ENCODE data around the gene U2AF1L4. TPM values are rescaled to one million over a fixed set of nuclear protein-coding genes. Genes with fewer than 3 reads are reported as not detected.

Gene U2AF1L4
- total RNA-seq, 2 experiments from 2014 or later, result 35.5 to 36.2 TPM

- DNase-seq, result no peak
- H3K4me1 Mint-ChIP-seq, result no peaks in the 10 kb centered on the region
- CTCF ChIA-PET, result no interaction called here
- peaks cover 10% of the 10 kb centered on the region for H3K36me3 Mint-ChIP-seq (ENCODE audit: low read depth)
- no peaks in the 10 kb centered on the region for H3K9me3 Mint-ChIP-seq
- POLR2A ChIA-PET, result no interaction called here
- no peaks in the 10 kb centered on the region for H3K27me3 Mint-ChIP-seq
- H3K27ac Mint-ChIP-seq, result no peak overlapping the region
- no peak overlapping the region for H3K4me3 Mint-ChIP-seq
Observed at GRCh38 chr19:35786299-35787160, 41.3 kb upstream of the U2AF1L4 start.

GRCh38 chr19:35785339-35785627, 40.1 kb upstream of the U2AF1L4 start:
- POLR2A ChIA-PET, result no interaction called here
- Mint-ChIP-seq H3K27ac (no peak overlapping the region), H3K4me3 (no peak overlapping the region), H3K36me3 (ENCODE audit: low read depth) (peaks cover 16% of the 10 kb centered on the region), H3K9me3 (no peaks in the 10 kb centered on the region), H3K4me1 (no peaks in the 10 kb centered on the region), H3K27me3 (no peaks in the 10 kb centered on the region)
- DNase-seq, result no peak
- CTCF ChIA-PET, result no interaction called here

GRCh38 chr19:35784503-35785338, 39.5 kb upstream of the U2AF1L4 start:
- no peak for DNase-seq
- Mint-ChIP-seq H3K4me3 (no peak overlapping the region), H3K36me3 (ENCODE audit: low read depth) (peaks cover 20% of the 10 kb centered on the region), H3K27me3 (no peaks in the 10 kb centered on the region), H3K27ac (no peak overlapping the region), H3K9me3 (no peaks in the 10 kb centered on the region), H3K4me1 (no peaks in the 10 kb centered on the region)
- ChIA-PET CTCF (no interaction called here), POLR2A (no interaction called here)

GRCh38 chr19:35783469-35784434, 38.5 kb upstream of the U2AF1L4 start:
- H3K4me3 Mint-ChIP-seq, result no peak overlapping the region
- POLR2A ChIA-PET, result no interaction called here
- no peaks in the 10 kb centered on the region for H3K27me3 Mint-ChIP-seq
- peaks cover 26% of the 10 kb centered on the region for H3K36me3 Mint-ChIP-seq (ENCODE audit: low read depth)
- no peak for DNase-seq
- no peak overlapping the region for H3K27ac Mint-ChIP-seq
- no peaks in the 10 kb centered on the region for H3K9me3 Mint-ChIP-seq
- peaks cover 3% of the 10 kb centered on the region for H3K4me1 Mint-ChIP-seq
- CTCF ChIA-PET, result no interaction called here

GRCh38 chr19:35782589-35782988, 37.4 kb upstream of the U2AF1L4 start:
- CTCF ChIA-PET, result no interaction called here
- Mint-ChIP-seq H3K36me3 (ENCODE audit: low read depth) (peaks cover 33% of the 10 kb centered on the region), H3K4me1 (peaks cover 6% of the 10 kb centered on the region), H3K27ac (no peak overlapping the region), H3K4me3 (no peak overlapping the region), H3K27me3 (no peaks in the 10 kb centered on the region), H3K9me3 (no peaks in the 10 kb centered on the region)
- no peak for DNase-seq
- POLR2A ChIA-PET, result no interaction called here

- CTCF ChIA-PET, result no interaction called here
- POLR2A ChIA-PET, result no interaction called here
- H3K4me3 Mint-ChIP-seq, result no peak overlapping the region
- DNase-seq, result no peak
- H3K27me3 Mint-ChIP-seq, result no peaks in the 10 kb centered on the region
- H3K9me3 Mint-ChIP-seq, result no peaks in the 10 kb centered on the region
- peaks cover 15% of the 10 kb centered on the region for H3K4me1 Mint-ChIP-seq
- H3K27ac Mint-ChIP-seq, result no peak overlapping the region
- peaks cover 33% of the 10 kb centered on the region for H3K36me3 Mint-ChIP-seq (ENCODE audit: low read depth)
Observed at GRCh38 chr19:35781650-35782049, 36.4 kb upstream of the U2AF1L4 start.

- Mint-ChIP-seq H3K4me1 (peaks cover 22% of the 10 kb centered on the region), H3K27me3 (no peaks in the 10 kb centered on the region), H3K4me3 (no peak overlapping the region), H3K9me3 (no peaks in the 10 kb centered on the region), H3K36me3 (ENCODE audit: low read depth) (peaks cover 33% of the 10 kb centered on the region), H3K27ac (no peak overlapping the region)
- DNase-seq, result no peak
- POLR2A ChIA-PET, result no interaction called here
- CTCF ChIA-PET, result no interaction called here
Observed at GRCh38 chr19:35780717-35781116, 35.5 kb upstream of the U2AF1L4 start.

GRCh38 chr19:35780058-35780457, 34.8 kb upstream of the U2AF1L4 start:
- H3K36me3 Mint-ChIP-seq (ENCODE audit: low read depth), result peaks cover 33% of the 10 kb centered on the region
- CTCF ChIA-PET, result no interaction called here
- H3K9me3 Mint-ChIP-seq, result no peaks in the 10 kb centered on the region
- H3K4me1 Mint-ChIP-seq, result peaks cover 23% of the 10 kb centered on the region
- no peak for DNase-seq
- H3K27me3 Mint-ChIP-seq, result no peaks in the 10 kb centered on the region
- POLR2A ChIA-PET, result no interaction called here
- no peak overlapping the region for H3K27ac Mint-ChIP-seq
- H3K4me3 Mint-ChIP-seq, result no peak overlapping the region

GRCh38 chr19:35779033-35779432, 33.8 kb upstream of the U2AF1L4 start:
- Mint-ChIP-seq H3K27ac (no peak overlapping the region), H3K27me3 (no peaks in the 10 kb centered on the region), H3K4me1 (peaks cover 30% of the 10 kb centered on the region), H3K4me3 (no peak overlapping the region), H3K9me3 (no peaks in the 10 kb centered on the region), H3K36me3 (ENCODE audit: low read depth) (peaks cover 33% of the 10 kb centered on the region)
- CTCF ChIA-PET, result no interaction called here
- DNase-seq, result no peak
- POLR2A ChIA-PET, result no interaction called here

GRCh38 chr19:35777961-35778360, 32.7 kb upstream of the U2AF1L4 start:
- CTCF ChIA-PET, result no interaction called here
- peak overlapping the region; percentile 52 for H3K4me3 Mint-ChIP-seq

GRCh38 chr19:35777086-35777841, 32.0 kb upstream of the U2AF1L4 start:
- Mint-ChIP-seq H3K36me3 (ENCODE audit: low read depth) (peaks cover 24% of the 10 kb centered on the region), H3K27ac (peak overlapping the region; percentile 18), H3K4me3 (peak overlapping the region; percentile 81), H3K9me3 (no peaks in the 10 kb centered on the region), H3K27me3 (no peaks in the 10 kb centered on the region), H3K4me1 (peaks cover 30% of the 10 kb centered on the region)
- DNase-seq, result no peak
- ChIA-PET CTCF (interaction anchor here (1.0 kb wide), 1 partner anchor 29 kb away, joined by 4 read pairs; the partner anchor contains the start of gene LIN37), POLR2A (no interaction called here)

More at GRCh38 chr19:35777961-35778360, 32.7 kb upstream of the U2AF1L4 start:
- POLR2A ChIA-PET, result no interaction called here
- H3K27me3 Mint-ChIP-seq, result no peaks in the 10 kb centered on the region
- H3K4me1 Mint-ChIP-seq, result peaks cover 30% of the 10 kb centered on the region
- H3K9me3 Mint-ChIP-seq, result no peaks in the 10 kb centered on the region
- DNase-seq, result no peak
- H3K27ac Mint-ChIP-seq, result no peak overlapping the region
- H3K36me3 Mint-ChIP-seq (ENCODE audit: low read depth), result peaks cover 26% of the 10 kb centered on the region

- no peaks in the 10 kb centered on the region for H3K27me3 Mint-ChIP-seq
- peaks cover 30% of the 10 kb centered on the region for H3K4me1 Mint-ChIP-seq
- H3K36me3 Mint-ChIP-seq (ENCODE audit: low read depth), result peaks cover 20% of the 10 kb centered on the region
- H3K9me3 Mint-ChIP-seq, result no peaks in the 10 kb centered on the region
- peak overlapping the region; percentile 81 for H3K4me3 Mint-ChIP-seq
- DNase-seq, result no peak
- H3K27ac Mint-ChIP-seq, result peak overlapping the region; percentile 52
- ChIA-PET POLR2A (interaction anchor here (0.7 to 0.8 kb wide), 2 partner anchors 34 to 35 kb away, joined by 3 to 6 read pairs; partner anchors contain the start of gene IGFLR1), CTCF (interaction anchor here (1.0 kb wide), 1 partner anchor 28 kb away, joined by 4 read pairs; the partner anchor contains the start of gene LIN37)
Observed at GRCh38 chr19:35776102-35776788, 31.0 kb upstream of the U2AF1L4 start.

Data from activated CD4-positive, alpha-beta memory T cell treated with anti-CD3 and anti-CD28 coated beads, Interleukin-2, amount 10 ng/mL, durations not matched to agents 7 days and 5 days (primary cell).